ENCODE measurements around the gene MAP3K15. TPM values are rescaled to one million over a fixed set of nuclear protein-coding genes. Genes with fewer than 3 reads are reported as not detected.

Gene MAP3K15
- total RNA-seq, 6 experiments from 2014 or later, result 0.09 TPM; not detected in 5

DNA sequence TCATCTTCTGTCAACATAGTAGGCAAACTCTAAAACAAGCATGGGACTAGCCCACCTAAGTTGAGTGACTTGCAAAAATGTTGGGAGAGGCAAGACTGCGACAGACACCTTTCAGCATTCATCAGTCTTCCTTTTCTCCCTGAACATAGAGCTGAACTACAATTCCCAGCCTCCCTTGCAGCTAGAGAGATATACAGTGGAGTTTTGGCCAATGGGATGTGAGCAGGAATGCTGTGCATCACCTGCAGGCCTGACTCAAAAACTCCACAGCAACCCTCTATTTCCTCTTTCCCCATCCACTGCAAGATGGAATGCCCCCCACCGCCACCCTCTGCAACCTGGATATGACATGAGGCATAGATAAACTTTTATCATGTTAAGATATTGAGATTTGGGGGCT, 105.0 kb downstream of the MAP3K15 start:
- Histone ChIP-seq H3K4me1 (no peaks in the 10 kb centered on the region), H3K9me3 (peaks cover 0 to 3% (median 0%) of the 10 kb centered on the region in 4 donors), H3K27me3 (no peaks in the 10 kb centered on the region), H3K27ac (no peak overlapping the region), H3K36me3 (no peaks in the 10 kb centered on the region), H3K4me3 (no peak overlapping the region)
- 69% methylated on average over 2 of the region's 2 CpGs for WGBS (ENCODE audit: insufficient coverage, low coverage, low lambda C conversion rate, missing lambda C conversion rate)
- TF ChIP-seq, protein P1, sequence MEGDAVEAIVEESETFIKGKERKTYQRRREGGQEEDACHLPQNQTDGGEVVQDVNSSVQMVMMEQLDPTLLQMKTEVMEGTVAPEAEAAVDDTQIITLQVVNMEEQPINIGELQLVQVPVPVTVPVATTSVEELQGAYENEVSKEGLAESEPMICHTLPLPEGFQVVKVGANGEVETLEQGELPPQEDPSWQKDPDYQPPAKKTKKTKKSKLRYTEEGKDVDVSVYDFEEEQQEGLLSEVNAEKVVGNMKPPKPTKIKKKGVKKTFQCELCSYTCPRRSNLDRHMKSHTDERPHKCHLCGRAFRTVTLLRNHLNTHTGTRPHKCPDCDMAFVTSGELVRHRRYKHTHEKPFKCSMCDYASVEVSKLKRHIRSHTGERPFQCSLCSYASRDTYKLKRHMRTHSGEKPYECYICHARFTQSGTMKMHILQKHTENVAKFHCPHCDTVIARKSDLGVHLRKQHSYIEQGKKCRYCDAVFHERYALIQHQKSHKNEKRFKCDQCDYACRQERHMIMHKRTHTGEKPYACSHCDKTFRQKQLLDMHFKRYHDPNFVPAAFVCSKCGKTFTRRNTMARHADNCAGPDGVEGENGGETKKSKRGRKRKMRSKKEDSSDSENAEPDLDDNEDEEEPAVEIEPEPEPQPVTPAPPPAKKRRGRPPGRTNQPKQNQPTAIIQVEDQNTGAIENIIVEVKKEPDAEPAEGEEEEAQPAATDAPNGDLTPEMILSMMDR (IDR thresholded peaks at IDR 0.05), result no peak
- TF ChIP-seq POLR2A (IDR thresholded peaks at IDR 0.05), result no peak
- ATAC-seq (no peak), DNase-seq (no peak)
- intact Hi-C loops (cut with DNase I), result no loop called here

DNA sequence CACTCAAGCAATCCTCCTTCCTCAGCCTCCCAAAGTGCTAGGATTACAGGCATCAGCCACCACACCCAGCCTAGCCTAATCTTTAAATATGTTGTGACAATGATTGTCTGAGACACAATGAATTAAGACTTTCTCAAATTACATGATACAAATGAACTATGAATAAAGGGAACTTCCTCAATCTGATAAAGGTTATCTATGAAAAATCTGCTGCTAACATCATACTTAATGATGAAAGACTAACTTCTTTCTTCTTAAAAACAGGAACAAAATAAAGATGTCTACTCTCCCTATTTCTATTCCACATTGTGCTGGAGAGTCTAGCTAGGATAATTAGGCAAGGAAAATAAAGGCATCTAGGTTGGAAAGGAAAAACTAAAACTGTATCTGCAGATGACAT, 111.6 kb downstream of the MAP3K15 start:
- H3K4me3 ChIP-seq, result no peak overlapping the region
- ATAC-seq (no peak), DNase-seq (no peak)
- intact Hi-C loops (cut with DNase I), result no loop called here
- H3K4me1 ChIP-seq, result no peaks in the 10 kb centered on the region
- H3K27ac ChIP-seq, result no peak overlapping the region
- TF ChIP-seq, protein P1 (IDR thresholded peaks at IDR 0.05), result no peak
- no peak for TF ChIP-seq POLR2A (IDR thresholded peaks at IDR 0.05)
- no peaks in the 10 kb centered on the region for H3K9me3 ChIP-seq
- no peaks in the 10 kb centered on the region for H3K27me3 ChIP-seq
- no peaks in the 10 kb centered on the region for H3K36me3 ChIP-seq

DNA sequence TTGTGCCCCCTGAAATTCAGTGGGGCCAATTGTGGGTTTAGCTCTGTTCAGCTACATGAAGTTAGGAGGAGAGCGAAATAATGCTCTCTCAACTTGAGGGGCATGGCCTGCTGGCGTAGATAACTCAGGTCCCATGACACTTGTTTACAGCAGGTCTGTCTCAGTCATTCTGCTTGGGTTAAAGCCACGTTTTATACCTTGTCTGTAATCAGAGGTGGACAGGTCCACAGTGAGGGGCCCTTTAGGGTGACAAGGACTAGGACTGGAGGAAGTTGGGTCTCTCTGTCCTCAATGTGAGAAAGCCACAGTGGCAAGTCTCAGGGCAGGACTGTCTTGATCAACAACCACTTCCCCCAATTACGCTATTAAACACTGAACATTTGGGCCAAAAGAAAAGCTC, 122.6 kb downstream of the MAP3K15 start:
- H3K9me3 ChIP-seq, result no peaks in the 10 kb centered on the region
- 42% methylated on average over 2 of the region's 4 CpGs for WGBS (ENCODE audit: insufficient coverage, low coverage, low lambda C conversion rate, missing lambda C conversion rate)
- DNase-seq, result no peak
- no peaks in the 10 kb centered on the region for H3K4me1 ChIP-seq
- H3K4me3 ChIP-seq, result no peak overlapping the region
- no peak for TF ChIP-seq POLR2A (IDR thresholded peaks at IDR 0.05)
- no peak overlapping the region for H3K27ac ChIP-seq
- no peaks in the 10 kb centered on the region for H3K27me3 ChIP-seq
- no peaks in the 10 kb centered on the region for H3K36me3 ChIP-seq
- intact Hi-C loops (cut with DNase I), result no loop called here
- no peak for ATAC-seq

DNA sequence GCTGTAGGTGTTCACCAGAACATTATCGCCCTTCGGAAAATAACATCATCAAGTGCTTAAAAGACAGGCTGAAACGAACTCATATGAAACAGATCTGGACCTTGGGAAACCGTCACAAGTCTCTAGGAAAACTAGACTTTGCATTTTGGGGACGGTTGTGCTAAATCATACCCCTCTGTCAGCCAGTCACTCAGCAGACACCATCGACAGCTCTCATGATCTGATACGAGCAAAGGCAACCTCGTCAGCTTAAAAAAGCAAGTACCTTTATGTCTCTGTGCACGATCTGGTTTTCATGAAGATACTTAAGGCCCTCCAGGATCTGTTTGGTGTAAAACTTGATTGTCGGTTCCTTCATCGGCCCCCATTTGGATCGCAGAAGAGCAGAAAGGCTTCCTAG, 123.2 kb downstream of the MAP3K15 start:
- TF ChIP-seq, protein P1 (IDR thresholded peaks at IDR 0.05), result no peak
- TF ChIP-seq POLR2A (IDR thresholded peaks at IDR 0.05), result no peak
- Histone ChIP-seq H3K4me3 (no peak overlapping the region), H3K9me3 (no peaks in the 10 kb centered on the region), H3K27ac (no peak overlapping the region), H3K36me3 (no peaks in the 10 kb centered on the region), H3K4me1 (no peaks in the 10 kb centered on the region), H3K27me3 (no peaks in the 10 kb centered on the region)
- DNase-seq (no peak), ATAC-seq (no peak)
- intact Hi-C loops (cut with DNase I), result no loop called here
- 71% methylated on average over 12 of the region's 12 CpGs for WGBS (ENCODE audit: insufficient coverage, low coverage, low lambda C conversion rate, missing lambda C conversion rate)

DNA sequence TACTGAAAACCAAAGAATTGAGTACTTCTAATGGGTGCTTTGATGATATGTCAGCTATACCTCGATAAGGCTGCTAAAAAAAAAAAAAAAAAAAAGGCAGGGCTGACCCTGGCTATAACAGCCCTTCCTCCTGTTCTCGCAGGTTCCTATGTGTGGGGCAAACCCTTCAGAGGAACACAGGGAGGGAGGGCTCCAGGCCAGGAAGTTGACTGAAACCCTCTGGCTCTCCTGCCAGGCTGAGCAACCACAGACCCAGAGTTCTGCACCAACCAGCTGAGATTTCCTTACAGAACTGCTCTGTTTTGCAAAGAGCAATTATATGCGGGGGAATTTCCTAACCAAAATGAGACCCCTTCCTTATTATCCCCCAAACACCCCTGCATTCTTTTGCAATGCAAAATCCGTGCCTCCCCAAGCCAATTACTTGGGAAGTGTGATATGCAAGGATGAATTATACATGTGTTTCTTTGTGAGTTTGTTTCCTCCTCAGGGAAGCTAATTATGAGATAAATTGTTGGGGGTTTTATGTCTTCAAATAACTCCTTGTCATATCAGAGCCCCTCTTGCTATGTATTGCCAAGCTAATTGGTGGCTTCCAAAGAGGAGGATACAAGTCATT, 126.0 kb downstream of the MAP3K15 start:
- 28% methylated on average over 2 of the region's 4 CpGs for WGBS (ENCODE audit: insufficient coverage, low coverage, low lambda C conversion rate, missing lambda C conversion rate)
- no peaks in the 10 kb centered on the region for H3K4me1 ChIP-seq
- no peak for ATAC-seq
- DNase-seq, result no peak
- no peak overlapping the region for H3K27ac ChIP-seq
- H3K27me3 ChIP-seq, result no peaks in the 10 kb centered on the region
- TF ChIP-seq, protein P1 (IDR thresholded peaks at IDR 0.05), result no peak
- no peak for TF ChIP-seq POLR2A (IDR thresholded peaks at IDR 0.05)
- intact Hi-C loops (cut with DNase I), result no loop called here
- no peaks in the 10 kb centered on the region for H3K9me3 ChIP-seq
- H3K4me3 ChIP-seq, result no peak overlapping the region
- H3K36me3 ChIP-seq, result no peaks in the 10 kb centered on the region
